Mucosa of descending colon (tissue), 3 donors: ENCODE data around the gene NR2C2. TPM values are rescaled to one million over a fixed set of nuclear protein-coding genes. Genes with fewer than 3 reads are reported as not detected.

Experiments used
- ATAC-seq: fragments of 200-7000 bp; cut with Tn5 transposase; one replicate; pipeline ENCODE4 v1.9.1; 2020; ENCODE audit warnings: mild to moderate bottlenecking, moderate library complexity
- DNase-seq, 3 donors: peaks; one replicate each; pipeline ENCODE4 v3.0.0-alpha.2; 2020
- H3K36me3 ChIP-seq: fragments of 200-600 bp; one replicate; pipeline ENCODE4 v1.8.0; 2021; ENCODE audit warnings: low read depth, mild to moderate bottlenecking
- H3K4me1 ChIP-seq: fragments of 200-600 bp; one replicate; pipeline ENCODE4 v1.8.0; 2021; ENCODE audit warnings: low read depth, mild to moderate bottlenecking
- H3K4me3 ChIP-seq: fragments of 200-600 bp; one replicate; pipeline ENCODE4 v1.8.0; 2021; ENCODE audit warnings: mild to moderate bottlenecking
- H3K9me3 ChIP-seq: fragments of 200-600 bp; one replicate; pipeline ENCODE4 v1.8.0; 2021; ENCODE audit warnings: mild to moderate bottlenecking
- intact Hi-C, 2 donors: fragments of 100-400 bp; cut with DNase I in 1 of 2; cut with micrococcal nuclease in 1 of 2; formaldehyde crosslinking; loops; one replicate each; pipeline versions ENCODE4 v1.11.0 to v1.11.1; 2022; cut with DNase I, micrococcal nuclease
- total RNA-seq, 3 donors: library from RNA; stranded (reverse); fragmentation: NEBNext Ultra II Directional in 2 of 3; extraction: Animal tissue kit (Norgen Biotek cat#: 25700) in 2 of 3; gene quantifications; one replicate each; pipeline versions ENCODE4 v1.2.1 to v1.2.4, GENCODE V29; 2021 to 2023
- TF ChIP-seq, protein P1 (sequence below): fragments of 200-600 bp; IDR thresholded peaks from one replicate; pipeline ENCODE4 v1.8.0; 2022; ENCODE audit warnings: antibody characterized with exemption, mild to moderate bottlenecking
- donor health status: DM: no; HTN: no; CAD: no; lungs with moderate emphysema.
- donor health status: DM: no; HTN: no; CAD: no.
- donor health status: DM: no; HTN: yes; CAD: no.

NR2C2 gene
- total RNA-seq, 3 donors from 2014 or later, result 37.6 to 56.6 (median 53.9) TPM

GRCh38 chr3:15023249-15023648 is 75.9 kb downstream of the NR2C2 start:
- DNase-seq (no peak), ATAC-seq (no peak)
- H3K4me1 ChIP-seq, result no peaks in the 10 kb centered on the region
- H3K4me3 ChIP-seq, result no peak overlapping the region
- H3K36me3 ChIP-seq, result peaks cover 9% of the 10 kb centered on the region
- intact Hi-C loops, result no loop called here
- TF ChIP-seq, protein P1, sequence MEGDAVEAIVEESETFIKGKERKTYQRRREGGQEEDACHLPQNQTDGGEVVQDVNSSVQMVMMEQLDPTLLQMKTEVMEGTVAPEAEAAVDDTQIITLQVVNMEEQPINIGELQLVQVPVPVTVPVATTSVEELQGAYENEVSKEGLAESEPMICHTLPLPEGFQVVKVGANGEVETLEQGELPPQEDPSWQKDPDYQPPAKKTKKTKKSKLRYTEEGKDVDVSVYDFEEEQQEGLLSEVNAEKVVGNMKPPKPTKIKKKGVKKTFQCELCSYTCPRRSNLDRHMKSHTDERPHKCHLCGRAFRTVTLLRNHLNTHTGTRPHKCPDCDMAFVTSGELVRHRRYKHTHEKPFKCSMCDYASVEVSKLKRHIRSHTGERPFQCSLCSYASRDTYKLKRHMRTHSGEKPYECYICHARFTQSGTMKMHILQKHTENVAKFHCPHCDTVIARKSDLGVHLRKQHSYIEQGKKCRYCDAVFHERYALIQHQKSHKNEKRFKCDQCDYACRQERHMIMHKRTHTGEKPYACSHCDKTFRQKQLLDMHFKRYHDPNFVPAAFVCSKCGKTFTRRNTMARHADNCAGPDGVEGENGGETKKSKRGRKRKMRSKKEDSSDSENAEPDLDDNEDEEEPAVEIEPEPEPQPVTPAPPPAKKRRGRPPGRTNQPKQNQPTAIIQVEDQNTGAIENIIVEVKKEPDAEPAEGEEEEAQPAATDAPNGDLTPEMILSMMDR, result no peak
- no peaks in the 10 kb centered on the region for H3K9me3 ChIP-seq

DNA sequence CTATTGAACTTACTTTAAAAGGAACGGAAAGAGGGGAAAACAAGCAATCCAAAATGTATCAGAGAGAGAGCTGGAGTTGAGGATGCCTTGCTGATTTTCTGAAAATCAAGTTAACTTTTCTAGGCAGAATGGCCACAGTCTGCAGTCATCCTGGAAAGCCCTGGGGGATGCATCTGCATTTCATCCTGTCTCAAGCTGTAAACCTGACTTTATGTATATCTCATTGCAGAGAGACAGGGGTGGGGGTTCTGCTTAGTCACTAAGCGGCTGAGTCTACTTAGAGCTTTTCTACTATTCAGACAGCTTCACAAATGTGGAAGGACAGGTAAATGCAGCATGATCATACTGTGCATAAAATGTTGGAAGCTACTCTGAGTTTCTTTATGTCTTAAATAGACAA is 76.3 kb downstream of the NR2C2 start:
- H3K4me3 ChIP-seq, result no peak overlapping the region

GRCh38 chr3:15029625-15030024 is 82.2 kb downstream of the NR2C2 start:
- H3K36me3 ChIP-seq, result peaks cover 2% of the 10 kb centered on the region
- TF ChIP-seq, protein P1, result no peak
- no peaks in the 10 kb centered on the region for H3K4me1 ChIP-seq
- intact Hi-C loops, result no loop called here
- ATAC-seq (no peak), DNase-seq (no peak)
- no peak overlapping the region for H3K4me3 ChIP-seq
- H3K9me3 ChIP-seq, result no peaks in the 10 kb centered on the region

More for the DNA sequence above, 76.3 kb downstream of the NR2C2 start:
- Histone ChIP-seq H3K36me3 (peaks cover 9% of the 10 kb centered on the region), H3K9me3 (no peaks in the 10 kb centered on the region), H3K4me1 (no peaks in the 10 kb centered on the region)
- TF ChIP-seq, protein P1, result no peak
- DNase-seq (no peak), ATAC-seq (no peak)
- intact Hi-C loops, result no loop called here

DNA sequence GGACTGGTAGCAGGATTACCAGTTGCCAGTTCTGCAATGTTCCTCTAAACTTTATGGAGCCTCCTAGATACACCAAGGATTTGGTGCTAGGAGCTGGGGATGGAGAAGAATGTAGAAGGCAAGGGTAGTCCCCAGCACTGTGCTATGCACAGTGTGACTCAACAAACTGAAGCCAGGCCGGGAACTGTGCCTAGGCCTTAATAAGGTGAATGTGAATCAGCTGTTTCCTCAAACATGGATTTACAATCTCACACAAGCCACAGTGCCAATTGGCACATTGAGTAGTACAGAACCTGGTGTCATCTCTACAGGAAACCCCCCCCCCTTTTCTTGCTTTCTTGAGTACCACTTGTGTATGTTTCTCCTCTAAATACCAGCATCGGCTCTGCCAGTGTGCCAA is 85.3 kb downstream of the NR2C2 start:
- TF ChIP-seq, protein P1, result no peak
- H3K36me3 ChIP-seq, result peaks cover 11% of the 10 kb centered on the region
- DNase-seq, result no peak
- no peaks in the 10 kb centered on the region for H3K9me3 ChIP-seq
- intact Hi-C loops, result no loop called here
- ATAC-seq, result no peak
- no peak overlapping the region for H3K4me3 ChIP-seq
- H3K4me1 ChIP-seq, result no peaks in the 10 kb centered on the region

DNA sequence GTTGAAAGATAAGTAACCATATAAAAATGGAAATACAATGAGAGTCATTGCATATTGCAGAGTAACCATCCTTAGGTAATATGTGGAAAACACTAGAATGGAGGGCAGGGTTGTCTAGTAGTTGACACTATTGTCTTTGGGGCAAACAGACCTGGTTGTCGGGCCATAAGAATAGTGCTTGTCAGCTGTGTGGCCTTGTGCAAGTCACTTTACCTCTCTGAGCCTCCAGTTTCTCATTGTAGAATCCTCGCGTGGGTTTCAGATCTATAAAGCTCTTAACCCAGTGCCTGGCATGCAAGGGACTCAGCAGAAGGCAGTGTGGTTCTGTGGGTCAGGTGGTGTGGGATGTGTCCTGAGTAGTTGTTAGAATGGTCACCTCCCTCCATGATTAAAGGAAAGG is 85.7 kb downstream of the NR2C2 start:
- Histone ChIP-seq H3K36me3 (peaks cover 11% of the 10 kb centered on the region), H3K4me3 (no peak overlapping the region), H3K9me3 (no peaks in the 10 kb centered on the region), H3K4me1 (no peaks in the 10 kb centered on the region)
- ATAC-seq, result no peak
- DNase-seq, result no peak
- TF ChIP-seq, protein P1, result no peak
- intact Hi-C loops, result no loop called here

DNA sequence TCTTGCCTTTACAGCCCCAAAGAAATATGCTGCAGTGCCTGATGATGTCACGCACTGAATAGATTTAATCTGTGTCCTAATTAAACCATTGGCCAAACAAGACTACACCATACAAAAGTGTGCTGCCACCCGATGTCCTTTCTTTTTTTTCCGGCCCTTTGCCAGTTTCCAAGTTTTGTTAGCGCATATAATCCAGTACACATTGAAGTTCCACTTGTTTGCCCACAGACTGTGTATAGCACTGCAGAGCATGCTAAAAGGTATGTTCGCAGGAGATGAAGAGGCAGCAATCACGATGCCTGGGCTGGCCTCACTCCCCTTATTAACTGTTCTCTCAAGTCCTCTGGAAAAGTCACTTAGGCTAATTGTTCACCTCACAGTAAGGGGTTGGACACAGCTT is 90.9 kb downstream of the NR2C2 start:
- intact Hi-C loops, result no loop called here
- no peaks in the 10 kb centered on the region for H3K9me3 ChIP-seq
- no peaks in the 10 kb centered on the region for H3K4me1 ChIP-seq
- DNase-seq, result no peak
- H3K36me3 ChIP-seq, result peaks cover 15% of the 10 kb centered on the region
- H3K4me3 ChIP-seq, result no peak overlapping the region
- ATAC-seq, result no peak
- TF ChIP-seq, protein P1, result no peak
